KMS-11 (cell line): ENCODE data around the gene GARNL3.

ENCODE experiments used
- H2AFZ ChIP-seq: fragments of 200-600 bp; sonication (generic); 2 replicates; pipeline ENCODE4 v1.6.1; 2016; ENCODE audit warnings: antibody characterized with exemption, mixed run types, low read depth
- H3K27ac ChIP-seq: fragments of 200-600 bp; sonication (generic); 2 replicates; pipeline ENCODE4 v1.6.1; 2016; ENCODE audit warnings: mild to moderate bottlenecking, mixed run types
- H3K27me3 ChIP-seq: fragments of 200-600 bp; sonication (generic); 2 replicates; pipeline ENCODE4 v1.6.1; 2017; ENCODE audit warnings: mild to moderate bottlenecking, low read depth, mixed run types, moderate library complexity; ENCODE audit not compliant: insufficient read depth
- H3K36me3 ChIP-seq: fragments of 200-600 bp; sonication (generic); 2 replicates; pipeline ENCODE4 v1.6.1; 2017; ENCODE audit warnings: mild to moderate bottlenecking, mixed run types; ENCODE audit not compliant: insufficient read depth
- H3K4me1 ChIP-seq: fragments of 200-600 bp; sonication (generic); 2 replicates; pipeline ENCODE4 v1.6.1; 2016; ENCODE audit warnings: mild to moderate bottlenecking, low read depth, mixed run types; ENCODE audit not compliant: poor library complexity, severe bottlenecking
- H3K4me2 ChIP-seq: fragments of 200-600 bp; sonication (generic); 2 replicates; pipeline ENCODE4 v1.7.0; 2016; ENCODE audit warnings: mild to moderate bottlenecking, mixed run types
- H3K4me3 ChIP-seq: fragments of 200-600 bp; sonication (generic); IDR thresholded peaks from 2 replicates; pipeline ENCODE4 v1.6.1; 2017; ENCODE audit warnings: low read depth, low read length, mixed read lengths; ENCODE audit not compliant: insufficient read depth
- H3K79me2 ChIP-seq: fragments of 200-600 bp; sonication (generic); 2 replicates; pipeline ENCODE4 v1.6.1; 2016; ENCODE audit warnings: low read depth, mixed run types; ENCODE audit not compliant: insufficient read depth
- H3K9ac ChIP-seq: fragments of 200-600 bp; sonication (generic); 2 replicates; pipeline ENCODE4 v1.6.1; 2016; ENCODE audit warnings: mild to moderate bottlenecking, mixed run types
- H4K20me1 ChIP-seq: fragments of 200-600 bp; sonication (generic); 2 replicates; pipeline ENCODE4 v1.6.1; 2016; ENCODE audit warnings: mild to moderate bottlenecking, mixed run types; ENCODE audit not compliant: insufficient read depth
- CTCF ChIP-seq: fragments of 200-600 bp; sonication (generic); conservative IDR thresholded peaks from 2 replicates; pipeline ENCODE4 v1.6.1; 2017; ENCODE audit warnings: low read depth, mild to moderate bottlenecking, antibody characterized with exemption, low read length, moderate library complexity, mixed read lengths

The GARNL3 gene

GRCh38 chr9:127307802-127308201 is 43.2 kb downstream of the GARNL3 start:
- H3K36me3 ChIP-seq = no peaks in the 10 kb centered on the region; the same call in 1 of the 2 replicates
- no peak overlapping the region for H2AFZ ChIP-seq
- no peaks in the 10 kb centered on the region for H4K20me1 ChIP-seq
- no peaks in the 10 kb centered on the region for H3K79me2 ChIP-seq
- no peak overlapping the region for H3K27ac ChIP-seq
- TF ChIP-seq CTCF = no peak
- H3K27me3 ChIP-seq = no peaks in the 10 kb centered on the region
- no peak overlapping the region for H3K4me2 ChIP-seq
- H3K9ac ChIP-seq = no peak overlapping the region
- H3K4me3 ChIP-seq = no peak overlapping the region
- H3K4me1 ChIP-seq = no peaks in the 10 kb centered on the region

DNA sequence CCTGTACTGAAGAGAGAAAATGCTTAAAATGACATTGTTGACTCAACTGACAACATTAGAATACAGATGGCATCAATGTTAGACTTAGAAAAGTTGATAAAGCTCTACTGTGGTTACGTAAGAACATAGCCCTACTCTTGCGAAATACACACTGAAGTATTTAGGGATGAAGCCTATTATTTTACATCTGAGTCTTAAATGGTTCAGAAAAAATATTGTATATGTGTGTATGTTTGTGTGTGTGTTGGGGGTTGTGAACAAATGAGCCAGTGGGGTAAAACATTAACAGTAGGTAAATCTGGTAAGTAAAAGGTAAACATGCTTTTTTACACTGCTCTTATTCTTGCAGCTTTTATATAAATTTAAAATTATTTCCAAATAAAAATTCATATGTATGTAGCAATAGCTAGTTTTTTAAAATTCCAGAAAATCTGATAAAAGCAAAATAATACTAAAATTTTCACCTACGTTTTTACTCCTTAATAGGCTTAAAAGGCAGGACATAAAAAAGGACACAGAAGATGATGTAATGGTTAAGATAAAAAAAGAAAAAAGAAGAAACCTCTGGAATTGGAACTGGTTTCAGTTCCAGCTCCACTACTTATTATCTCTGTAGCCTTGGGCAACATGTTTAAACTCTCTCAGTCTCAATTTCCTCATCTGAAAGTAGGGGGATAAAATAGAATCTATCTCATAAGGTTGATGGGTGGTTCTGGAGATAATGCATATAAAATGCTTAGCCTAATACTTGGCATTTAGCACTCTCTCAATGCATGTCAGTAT is 44.3 kb downstream of the GARNL3 start:
- TF ChIP-seq CTCF = no peak
- H3K4me1 ChIP-seq = no peaks in the 10 kb centered on the region
- H3K79me2 ChIP-seq = no peaks in the 10 kb centered on the region
- H3K4me2 ChIP-seq = no peak overlapping the region
- no peak overlapping the region for H3K4me3 ChIP-seq
- H3K9ac ChIP-seq = no peak overlapping the region
- no peaks in the 10 kb centered on the region; the same call in 1 of the 2 replicates for H3K36me3 ChIP-seq
- no peaks in the 10 kb centered on the region for H3K27me3 ChIP-seq
- H2AFZ ChIP-seq = no peak overlapping the region
- no peak overlapping the region for H3K27ac ChIP-seq
- H4K20me1 ChIP-seq = no peaks in the 10 kb centered on the region

- no peaks in the 10 kb centered on the region for H3K4me1 ChIP-seq
- H3K4me3 ChIP-seq = no peak overlapping the region
- no peaks in the 10 kb centered on the region for H3K79me2 ChIP-seq
- no peak overlapping the region for H2AFZ ChIP-seq
- H3K9ac ChIP-seq = no peak overlapping the region
- no peaks in the 10 kb centered on the region; the same call in 1 of the 2 replicates for H3K36me3 ChIP-seq
- H3K4me2 ChIP-seq = no peak overlapping the region
- TF ChIP-seq CTCF = no peak
- no peaks in the 10 kb centered on the region for H3K27me3 ChIP-seq
- H3K27ac ChIP-seq = no peak overlapping the region
- no peaks in the 10 kb centered on the region for H4K20me1 ChIP-seq
Observed at GRCh38 chr9:127309715-127310114, 45.1 kb downstream of the GARNL3 start.

DNA sequence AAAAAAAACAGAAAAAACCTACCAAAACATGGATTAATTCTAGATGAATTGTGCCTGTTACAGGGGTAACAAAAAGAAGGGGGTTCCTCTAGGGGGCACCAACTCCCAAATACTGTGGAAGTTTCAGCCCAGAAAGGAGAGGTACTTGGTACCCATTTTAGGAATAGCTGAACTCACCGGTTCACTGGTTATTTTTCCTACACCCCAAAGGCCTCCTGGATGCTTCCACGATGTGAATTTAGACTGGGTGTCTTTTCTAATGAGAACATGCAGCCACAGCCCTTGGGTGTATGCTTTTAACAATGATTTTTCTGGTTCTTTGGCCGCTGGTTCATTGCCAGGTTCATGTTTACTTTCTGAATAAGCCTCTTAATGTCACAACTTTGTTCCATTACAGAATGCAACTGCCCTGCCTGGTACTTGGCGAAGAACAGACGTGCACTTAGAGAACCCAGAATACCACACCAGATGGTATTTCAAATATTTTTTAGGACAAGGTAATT is 46.7 kb downstream of the GARNL3 start:
- Histone ChIP-seq H3K4me3 (no peak overlapping the region), H3K4me1 (no peaks in the 10 kb centered on the region), H3K4me2 (no peak overlapping the region), H3K79me2 (no peaks in the 10 kb centered on the region), H3K27ac (no peak overlapping the region), H3K36me3 (no peaks in the 10 kb centered on the region; the same call in 1 of the 2 replicates), H2AFZ (no peak overlapping the region), H4K20me1 (no peaks in the 10 kb centered on the region), H3K9ac (no peak overlapping the region), H3K27me3 (no peaks in the 10 kb centered on the region)
- TF ChIP-seq CTCF = peak; percentile 33; the same call in 1 of the 2 replicates
